Stimulated activated CD8-positive, alpha-beta memory T cell treated with anti-CD3 and anti-CD28 coated beads, Interleukin-15, amount 100 ng/mL, for 48 hours (primary cell): ENCODE data around the gene SLMAP.
"Not testable (repeated sequence)": the region's sequence is repeated elsewhere in the genome, so short reads cannot be mapped to it uniquely, and the experiment has no call there.

Experiments used
- DNase-seq, 2 donors: peaks; one replicate each; pipeline ENCODE4 v3.0.0-alpha.2; 2020; ENCODE audit warnings: low read depth in 2 of 2

Gene SLMAP

DNA sequence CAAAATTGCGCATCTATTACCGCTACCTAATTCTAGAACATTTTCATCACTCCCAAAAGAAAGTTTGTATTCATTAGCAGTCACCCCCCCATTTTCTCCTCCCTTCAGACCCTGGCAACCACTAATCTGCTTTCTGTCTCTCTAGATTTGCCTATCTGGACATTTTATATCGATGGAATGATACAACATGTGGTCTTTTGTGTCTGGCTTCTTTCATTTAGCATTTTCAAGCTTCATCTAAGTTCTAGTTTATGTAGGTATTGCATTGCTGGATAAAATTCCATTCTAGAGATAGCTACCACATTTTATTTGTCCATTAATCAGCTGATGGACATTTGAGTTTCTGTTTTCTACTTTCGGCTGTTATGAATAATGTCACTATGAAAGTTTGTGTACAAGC lies 38.4 kb downstream of the SLMAP start:
- DNase-seq = no peak

DNA sequence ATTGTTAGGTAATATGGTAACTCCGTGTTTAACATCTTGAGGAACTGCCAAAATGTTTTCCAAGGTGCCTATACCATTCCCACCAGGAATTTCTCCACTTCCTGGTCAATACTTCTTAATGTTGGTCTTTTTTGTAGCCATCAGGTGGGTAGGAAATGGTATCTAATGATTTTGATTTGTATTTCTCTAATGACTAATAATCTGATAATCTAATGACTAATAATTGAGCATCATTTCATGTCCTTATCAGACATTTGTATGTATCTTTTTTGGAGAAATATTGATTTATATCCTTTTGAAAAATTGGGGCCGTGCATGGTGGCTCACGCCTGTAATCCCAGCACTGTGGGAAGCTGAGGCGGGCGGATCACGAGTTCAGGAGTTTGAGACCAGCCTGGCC lies 38.8 kb downstream of the SLMAP start:
- no peak for DNase-seq

DNA sequence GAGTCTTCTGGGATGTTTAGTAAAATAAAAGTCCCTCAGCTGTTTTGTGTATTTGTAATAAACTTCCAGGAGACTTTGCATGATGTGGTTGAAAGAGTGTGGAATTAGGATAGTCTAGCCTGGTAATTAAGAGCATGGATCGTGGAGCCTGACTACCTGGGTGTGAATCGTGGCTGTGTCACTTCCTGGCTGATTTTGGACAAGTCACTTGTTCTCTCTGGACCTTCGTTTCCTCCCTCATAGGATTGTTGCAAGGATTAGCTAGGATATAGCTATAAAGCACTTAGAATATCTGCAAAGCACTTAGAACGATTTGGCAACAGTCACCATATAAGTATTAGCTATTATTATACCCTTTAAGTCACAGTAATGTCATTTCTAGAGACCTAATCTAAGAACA lies 40.2 kb downstream of the SLMAP start:
- no peak for DNase-seq

DNA sequence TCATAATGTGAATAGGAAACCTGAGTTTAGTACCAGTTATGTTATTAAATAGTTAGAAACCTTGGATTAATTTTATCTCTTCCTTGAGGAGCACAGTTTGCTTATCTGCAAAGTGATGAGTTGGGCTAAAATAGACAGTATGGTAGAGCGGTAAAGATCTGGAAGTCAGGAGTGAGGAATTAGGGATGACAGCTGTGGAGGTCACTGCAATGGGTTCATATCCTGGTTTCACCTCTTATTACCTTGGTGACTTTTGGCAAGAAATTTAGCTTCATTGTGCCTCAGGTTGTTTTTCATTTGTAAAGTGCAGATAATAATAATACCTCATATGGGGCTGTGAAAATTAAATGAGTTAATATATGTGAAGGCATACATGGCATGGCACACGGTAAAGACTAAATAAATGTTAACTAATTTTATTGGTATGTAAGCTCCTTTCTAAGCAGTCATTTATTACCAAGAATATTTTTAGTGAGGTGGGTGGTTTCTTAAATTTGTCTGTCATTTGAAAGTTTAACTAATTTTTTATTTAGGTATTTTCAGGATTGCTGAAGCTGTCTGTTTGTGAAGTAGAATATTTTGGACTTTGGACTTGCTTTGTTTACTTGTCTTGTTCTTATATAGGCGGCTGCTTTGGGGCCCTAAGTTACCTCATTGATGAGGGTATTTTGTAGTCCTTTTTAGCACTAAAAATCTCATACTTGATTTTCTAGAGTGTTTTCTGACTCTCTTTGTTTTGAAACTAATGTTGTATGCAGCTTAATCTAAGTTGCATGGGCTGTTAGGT lies 41.8 kb downstream of the SLMAP start:
- DNase-seq = no peak

DNA sequence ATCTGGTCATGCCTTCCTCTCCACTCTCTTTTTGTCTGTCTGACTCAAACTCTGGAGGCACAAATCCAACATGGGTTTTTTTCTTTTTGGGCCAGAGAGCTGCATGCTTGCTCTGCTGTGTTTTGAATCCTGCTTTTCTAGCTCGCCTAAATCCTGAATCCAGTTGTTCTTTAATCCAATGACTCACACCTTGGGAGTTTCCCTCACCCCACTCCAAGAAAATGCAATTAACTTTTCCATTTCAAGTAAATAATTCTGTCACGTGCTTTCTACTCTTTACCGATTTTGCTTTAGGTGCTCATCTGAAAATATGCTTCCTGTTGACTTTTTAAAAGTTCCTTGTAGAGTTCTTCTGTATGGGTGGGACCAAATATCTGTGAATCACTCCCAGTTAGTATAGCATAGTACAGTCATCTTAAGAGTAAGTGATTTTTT lies 47.6 kb downstream of the SLMAP start:
- DNase-seq = no peak

DNA sequence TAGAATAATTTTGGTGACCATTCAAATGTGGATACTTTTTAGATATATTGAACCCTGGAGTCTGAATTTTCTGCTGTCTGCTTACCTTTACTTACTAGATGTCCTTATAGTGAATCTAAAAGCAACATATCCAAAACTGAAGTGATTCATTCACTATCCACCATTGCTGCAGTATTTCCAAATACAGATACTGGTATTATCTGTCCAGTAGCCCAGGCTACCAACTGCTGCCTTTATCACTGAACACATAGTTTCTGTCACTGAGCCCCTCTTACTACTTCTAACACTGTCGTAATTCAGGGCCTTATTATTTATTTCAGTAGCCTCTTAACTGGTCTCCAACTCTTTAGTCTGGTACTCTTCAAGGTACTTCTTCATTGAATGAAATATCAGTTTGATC lies 49.2 kb downstream of the SLMAP start:
- no peak for DNase-seq

DNA sequence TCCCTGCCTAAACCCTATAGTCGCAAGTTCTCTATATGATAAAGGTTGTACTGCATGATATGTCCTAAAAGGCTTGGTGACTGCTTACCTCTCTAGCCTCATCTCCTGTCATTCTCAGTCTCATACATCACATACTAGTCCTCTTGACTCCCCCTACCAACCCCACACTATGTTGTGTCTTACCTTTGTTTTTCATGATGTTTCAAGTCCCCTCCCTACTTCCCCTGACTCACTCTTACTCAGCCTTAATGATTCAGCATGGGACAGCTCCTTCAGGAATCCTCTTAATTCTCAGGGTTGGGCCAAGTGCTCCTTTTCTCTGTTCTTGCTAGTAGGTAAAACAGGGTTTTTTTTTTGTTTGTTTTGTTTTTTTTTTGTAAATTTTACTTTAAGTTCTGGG lies 49.6 kb downstream of the SLMAP start:
- DNase-seq = no peak

DNA sequence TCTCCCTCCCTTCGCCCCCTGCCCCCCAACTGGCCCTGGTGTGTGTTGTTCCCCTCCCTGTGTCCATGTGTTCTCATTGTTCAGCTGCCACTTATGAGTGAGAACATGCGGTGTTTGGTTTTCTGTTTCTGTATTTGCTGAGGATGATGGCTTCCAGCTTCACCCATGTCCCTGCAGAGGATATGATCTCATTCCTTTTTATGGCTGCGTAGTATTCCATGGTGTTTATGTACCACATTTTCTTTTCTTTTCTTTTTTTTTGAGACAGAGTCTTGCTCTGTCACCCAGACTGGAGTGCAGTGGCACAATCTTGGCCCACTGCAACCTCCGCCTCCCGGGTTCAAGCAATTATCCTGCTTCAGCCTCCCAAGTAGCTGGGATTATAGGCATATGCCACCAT lies 50.1 kb downstream of the SLMAP start:
- DNase-seq = not testable (repeated sequence)

DNA sequence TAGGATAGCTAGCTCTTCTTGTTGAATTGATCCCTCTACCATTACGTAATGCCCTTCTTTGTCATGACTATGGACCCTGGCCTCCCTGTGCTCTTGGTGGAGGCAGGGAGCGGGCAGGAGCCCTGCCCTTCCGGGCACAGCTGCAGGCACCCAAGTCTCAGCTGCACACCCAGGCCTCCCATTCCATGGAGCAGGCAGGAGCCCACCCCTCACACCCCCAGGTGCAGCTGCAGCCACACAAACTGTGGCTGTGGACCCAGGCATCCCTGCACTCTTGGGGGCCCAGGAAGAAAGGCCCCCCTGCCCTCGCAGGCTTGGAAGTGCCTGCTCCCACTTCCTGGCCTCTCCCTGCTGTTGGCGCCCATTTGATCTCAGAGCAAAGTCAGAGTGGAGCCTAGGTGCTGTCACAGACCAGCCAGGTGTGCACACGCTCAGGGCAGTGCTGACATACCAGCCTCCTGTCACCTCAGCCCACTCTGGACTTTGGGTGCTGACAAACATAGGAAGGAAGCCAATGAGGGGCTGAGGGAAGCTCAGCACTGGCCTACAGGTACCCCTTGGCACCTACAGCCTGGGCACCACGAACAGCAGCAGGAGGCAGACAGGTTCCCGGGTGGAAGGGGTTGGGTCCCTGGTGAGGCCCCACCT lies 53.0 kb downstream of the SLMAP start:
- no peak for DNase-seq

DNA sequence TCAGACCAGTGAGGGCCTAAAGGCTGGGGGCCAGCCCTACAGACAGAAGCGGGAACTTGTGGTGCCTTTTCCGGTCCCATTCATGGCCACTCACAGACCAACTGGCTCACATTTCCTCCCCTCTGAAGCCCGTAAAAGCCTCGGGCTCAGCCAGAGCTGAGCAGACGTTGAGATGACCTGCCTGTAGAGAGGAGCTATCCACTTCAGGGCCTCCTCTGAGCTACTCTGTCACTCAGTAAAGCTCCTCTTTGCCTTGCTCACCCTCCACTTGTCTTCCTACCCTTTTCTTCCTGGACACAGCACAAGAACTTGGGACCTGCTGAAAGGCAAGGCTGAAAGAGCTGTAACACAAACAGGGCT lies 53.5 kb downstream of the SLMAP start:
- DNase-seq = no peak

DNA sequence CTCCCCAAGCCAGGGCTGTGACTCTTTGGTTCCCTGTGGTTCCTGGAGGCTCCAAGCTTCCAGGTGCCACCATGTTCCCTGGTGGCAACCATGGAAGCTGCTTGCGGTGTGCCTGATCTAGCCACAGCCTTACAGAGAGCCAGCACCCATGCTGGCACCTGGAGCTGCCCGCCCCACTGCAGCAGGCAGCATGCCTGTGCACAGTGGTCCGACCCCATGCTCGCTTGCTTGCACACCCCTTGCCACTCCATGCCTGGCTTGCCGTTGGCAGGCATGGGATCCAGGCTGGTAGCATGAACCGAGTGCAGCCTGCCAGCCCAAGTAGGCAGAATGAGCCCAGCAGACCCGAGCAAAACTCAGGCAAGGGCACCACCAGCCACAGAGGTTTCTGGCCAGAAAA lies 53.9 kb downstream of the SLMAP start:
- DNase-seq = no peak

DNA sequence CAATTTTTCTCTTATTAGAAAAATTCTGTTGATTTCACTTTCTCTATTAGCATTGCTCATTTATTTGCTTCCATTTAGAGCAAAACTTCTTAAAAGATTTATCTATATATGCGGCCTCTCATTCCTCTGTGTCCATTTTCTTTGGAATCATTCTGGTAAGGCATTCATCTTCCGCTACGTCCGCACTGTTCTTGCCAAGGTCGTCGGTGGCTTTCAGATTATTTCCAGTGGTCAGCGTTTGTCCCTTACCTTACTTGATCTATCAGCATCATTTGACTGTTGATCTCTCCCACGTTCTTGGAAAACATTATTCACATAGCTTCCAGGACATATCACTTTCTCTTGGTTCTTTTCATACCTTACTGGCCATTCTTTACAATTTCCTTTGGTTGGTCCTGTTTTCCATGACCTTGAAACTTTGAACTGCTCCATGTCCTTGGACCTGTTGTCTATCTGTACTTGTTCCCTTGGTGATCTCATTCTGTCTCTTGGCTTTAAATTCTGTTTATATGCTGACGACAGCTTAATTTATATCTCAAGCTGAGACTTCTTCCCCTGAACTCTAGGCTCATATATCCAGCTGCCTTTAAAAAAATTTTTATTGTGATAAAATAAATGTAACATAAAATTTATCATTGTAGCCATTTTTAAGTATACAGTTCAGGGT lies 54.5 kb downstream of the SLMAP start:
- DNase-seq = no peak

DNA sequence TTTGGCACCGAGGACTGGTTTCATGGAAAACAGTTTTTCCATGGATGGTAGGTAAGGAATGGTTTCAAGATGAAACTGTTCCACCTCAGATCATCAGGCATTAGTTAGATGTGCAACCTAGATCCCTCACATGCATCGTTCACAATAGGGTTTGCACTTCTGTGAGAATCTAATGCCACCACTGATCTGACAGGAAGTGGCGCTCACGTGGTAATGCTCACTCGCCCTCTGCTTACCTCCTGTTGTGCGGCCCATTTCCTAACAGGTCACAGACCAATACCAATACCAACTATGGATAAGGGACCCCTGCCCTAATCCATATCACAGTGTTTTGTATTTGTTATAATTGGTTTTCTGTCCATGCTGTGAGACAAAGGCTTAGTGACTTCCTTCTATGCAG lies 58.9 kb downstream of the SLMAP start:
- no peak for DNase-seq

DNA sequence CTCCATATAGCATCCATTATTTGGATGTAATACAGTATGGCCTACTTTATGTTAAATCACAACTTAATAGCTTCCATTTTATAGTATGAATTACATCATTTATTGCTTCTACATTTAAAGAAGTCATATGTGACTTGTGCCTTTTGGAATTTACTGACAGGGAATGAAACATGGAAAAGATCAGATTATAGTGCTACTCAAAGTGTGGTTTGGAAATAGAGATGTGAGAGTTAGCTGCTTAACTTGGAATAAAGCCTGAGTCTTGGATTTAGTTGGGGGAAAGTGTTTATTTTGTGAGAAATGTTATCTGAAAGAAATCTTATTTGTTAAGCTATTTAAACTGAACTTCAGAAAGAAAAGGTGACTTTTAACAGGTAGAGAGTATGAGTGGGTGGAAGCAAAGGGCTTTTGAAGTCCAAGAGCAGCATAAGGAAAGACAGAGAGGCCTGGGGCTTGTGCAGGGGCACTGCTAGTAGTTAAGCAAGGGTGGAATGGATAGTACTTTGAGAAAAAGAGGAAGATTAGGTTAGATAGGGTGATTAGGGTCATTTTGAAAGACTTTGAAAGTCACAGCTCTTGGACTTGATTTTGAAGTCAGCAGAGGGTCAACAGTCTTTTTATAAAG lies 60.5 kb downstream of the SLMAP start:
- DNase-seq = no peak

DNA sequence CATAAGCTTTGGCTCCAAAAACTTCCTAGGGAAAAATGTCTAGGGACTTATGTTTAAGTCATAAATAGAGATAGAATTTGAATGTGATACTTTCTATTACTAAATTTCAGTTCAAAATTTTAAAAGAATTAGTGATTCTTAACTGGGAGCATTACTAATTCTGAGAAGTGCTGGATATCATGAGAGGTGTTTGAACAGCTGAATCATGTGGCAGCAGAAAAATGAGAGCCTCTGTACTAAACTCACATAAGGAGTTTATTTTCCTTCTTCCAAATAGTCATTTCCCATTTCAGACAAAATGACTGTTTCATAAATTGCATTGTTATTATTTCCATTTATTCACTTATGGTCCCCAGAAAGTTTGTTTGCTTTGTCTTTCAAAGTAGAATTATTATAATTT lies 62.7 kb downstream of the SLMAP start:
- no peak for DNase-seq

DNA sequence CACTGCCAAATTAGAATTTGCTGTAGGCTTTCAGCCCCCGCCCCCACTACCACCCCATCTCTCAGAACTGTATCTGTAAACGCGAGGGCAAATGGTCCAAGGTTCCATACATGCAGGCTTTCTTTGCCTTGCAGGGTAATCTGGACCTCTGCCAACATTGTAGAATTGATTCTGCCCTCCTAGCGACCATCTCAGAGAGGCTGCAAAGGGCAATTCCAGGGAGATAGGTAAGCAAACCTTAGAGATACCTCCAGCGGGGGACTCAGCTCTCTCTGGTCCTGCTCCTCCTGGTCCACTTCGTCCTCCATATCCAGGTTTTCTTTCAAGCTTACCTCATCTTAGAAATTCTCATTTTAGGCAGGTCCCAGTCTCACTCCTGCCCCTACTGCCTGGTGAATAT lies 64.4 kb downstream of the SLMAP start:
- DNase-seq = no peak

DNA sequence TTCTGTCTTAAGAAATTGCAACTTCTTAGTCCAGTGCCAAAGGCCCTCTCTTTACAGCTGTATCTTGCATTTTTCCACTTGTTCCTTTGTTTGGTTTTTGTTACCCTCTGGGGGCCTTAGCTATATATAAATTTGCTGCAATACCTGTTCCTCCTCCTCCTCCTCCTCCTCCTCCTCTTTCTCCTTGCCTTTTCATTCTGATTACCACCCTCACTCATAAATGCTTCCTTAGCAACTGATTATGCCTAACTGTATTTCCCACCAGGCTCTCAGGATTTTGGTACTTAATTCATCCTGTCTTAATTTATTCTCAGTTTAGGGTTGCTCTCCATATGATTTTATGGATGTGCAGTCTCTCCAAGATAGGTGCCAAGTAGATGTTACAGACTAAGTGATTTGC lies 65.7 kb downstream of the SLMAP start:
- no peak for DNase-seq

DNA sequence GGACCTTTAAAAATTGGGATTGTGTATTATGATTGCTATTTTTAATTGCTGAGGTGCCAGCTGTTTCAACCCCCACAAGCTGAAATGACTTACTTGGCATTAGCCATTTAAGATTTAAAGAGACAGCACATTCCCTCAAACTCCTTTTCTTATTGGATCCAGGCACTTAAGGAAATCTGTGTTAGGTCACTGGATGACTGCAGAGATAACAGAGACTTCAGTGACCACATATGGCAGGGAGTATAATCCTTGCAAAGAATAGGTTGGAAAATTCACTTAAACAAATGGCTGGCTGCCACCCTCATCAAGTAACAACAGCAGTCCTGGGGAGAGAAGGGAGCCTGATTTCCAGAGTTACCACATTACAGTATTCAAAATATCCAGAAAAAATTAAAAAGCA lies 66.6 kb downstream of the SLMAP start:
- DNase-seq = no peak

DNA sequence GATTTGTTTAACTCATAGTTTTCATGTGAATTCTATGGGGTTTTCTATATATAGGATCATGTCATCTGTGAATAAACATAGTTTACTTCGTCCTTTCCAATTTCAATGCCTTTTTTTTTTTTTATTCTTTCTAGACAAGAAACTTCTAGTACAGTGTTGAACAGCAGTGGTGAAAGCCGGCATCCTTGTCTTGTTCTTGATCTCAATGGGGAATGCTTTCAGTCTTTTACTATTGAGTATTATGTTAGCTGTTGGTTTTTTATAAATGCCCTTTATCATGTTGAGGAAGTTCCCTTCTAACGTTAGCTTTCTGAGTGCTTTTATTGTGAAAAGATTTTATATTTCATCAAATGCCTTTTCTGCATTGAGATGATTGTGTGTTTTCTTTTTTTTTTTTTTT lies 69.0 kb downstream of the SLMAP start:
- DNase-seq = no peak

DNA sequence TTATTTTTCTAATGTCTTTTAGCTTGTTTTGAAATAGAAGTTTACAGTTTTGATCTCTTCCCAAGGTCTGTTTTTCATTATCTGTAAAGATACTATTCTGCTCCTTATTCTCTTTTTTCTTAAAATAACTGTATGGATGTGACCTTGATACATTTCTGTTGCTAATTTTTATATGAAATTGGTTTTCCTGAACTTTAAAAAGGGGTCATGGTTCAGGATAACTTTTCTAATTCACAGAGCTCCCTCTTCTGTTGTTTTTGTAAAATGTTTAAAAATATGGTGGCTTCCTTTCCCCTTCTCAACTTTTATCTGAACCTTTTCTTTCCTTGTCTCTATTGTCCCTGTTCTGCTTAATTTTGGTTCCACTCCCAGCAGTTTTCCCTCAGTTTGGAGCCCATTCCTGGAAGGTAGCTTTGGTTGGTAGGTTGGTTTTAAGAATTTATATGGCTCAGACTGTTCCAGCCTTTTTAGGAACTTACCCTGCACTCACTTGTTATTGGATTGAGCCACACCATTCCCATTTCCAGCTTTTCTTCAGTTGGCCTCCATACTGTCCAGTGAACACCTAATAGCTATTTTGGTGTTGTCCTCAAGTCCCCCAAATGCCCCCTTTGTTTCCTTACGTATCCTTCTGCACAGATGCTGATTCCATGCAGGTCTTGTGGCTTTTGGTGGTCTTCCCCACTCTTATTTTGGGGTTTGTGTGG lies 70.3 kb downstream of the SLMAP start:
- no peak for DNase-seq

DNA sequence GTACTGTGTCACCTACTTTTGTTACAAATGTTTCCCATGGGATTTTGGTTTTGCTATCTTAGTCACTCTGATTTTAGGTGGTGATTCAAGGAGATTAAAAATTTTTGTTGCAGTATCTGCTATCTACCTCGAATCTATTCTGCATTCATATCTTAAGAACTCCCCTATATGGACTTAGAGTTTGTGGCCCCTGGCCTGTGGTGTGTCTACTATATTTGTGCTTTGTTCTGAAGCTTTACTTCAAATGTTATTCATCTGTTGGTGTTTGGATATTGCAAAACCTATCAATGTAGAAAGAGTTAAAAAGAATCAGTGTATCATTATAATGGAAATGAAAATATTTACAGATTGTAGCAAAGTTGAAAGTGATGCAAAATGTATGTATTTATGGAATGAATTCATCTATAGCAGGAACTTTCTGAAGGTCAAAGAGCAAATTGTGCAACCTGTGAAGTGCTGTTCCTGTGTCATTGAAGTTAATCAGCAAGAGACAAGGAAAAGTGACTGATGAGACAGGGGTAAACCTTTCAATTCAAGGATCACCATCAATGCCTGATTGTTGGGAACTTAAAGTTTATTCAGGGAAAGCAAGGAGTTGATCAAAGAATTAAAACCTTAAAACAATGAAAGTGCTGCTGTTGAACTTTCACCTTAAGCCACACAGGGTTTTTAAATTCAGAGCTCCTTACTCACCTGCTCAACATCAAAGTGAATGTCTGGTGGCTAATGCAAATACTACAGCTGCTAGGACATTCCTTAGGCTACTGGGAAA lies 71.0 kb downstream of the SLMAP start:
- DNase-seq = no peak
